B cell (primary cell): ENCODE data around the gene ANTKMT. TPM values are rescaled to one million over a fixed set of nuclear protein-coding genes. Genes with fewer than 3 reads are reported as not detected.

Experiments used
- ATAC-seq: fragments of 200-7000 bp; cut with Tn5 transposase; one replicate; pipeline ENCODE4 v1.10.0; 2021; ENCODE audit warnings: low read depth, mild to moderate bottlenecking, moderate number of reproducible peaks, moderate library complexity
- CTCF ChIA-PET: fragments of 350-600 bp; sonication (Branson Sonifier 250); formaldehyde crosslinking; loops from one replicate; lab custom pipeline; 2021; ENCODE audit warnings: antibody characterized with exemption, inconsistent platforms; lab: Charles Lee
- POLR2A ChIA-PET: fragments of 350-600 bp; sonication (Branson Sonifier 250); formaldehyde crosslinking; loops from one replicate; lab custom pipeline; 2021; ENCODE audit warnings: antibody characterized with exemption; lab: Charles Lee
- DNase-seq: peaks from one replicate; pipeline ENCODE4 v3.0.0; 2013
- H2AFZ ChIP-seq: 2 replicates; pipeline ENCODE4 v1.6.1; 2012; ENCODE audit warnings: mild to moderate bottlenecking, low read depth, low read length; ENCODE audit not compliant: insufficient read depth, poor library complexity, severe bottlenecking
- H3K27ac ChIP-seq, 2 donors: 1 replicate in 1 of 2; 2 replicates in 1 of 2; pipeline ENCODE4 v1.5.1; 2012 to 2013; ENCODE audit warnings: low read length in 2 of 2, mild to moderate bottlenecking in 2 of 2, moderate library complexity in 1 of 2
- H3K27me3 ChIP-seq, 4 experiments: fragments of 200-600 bp in 1 of 4; sonication (generic) in 1 of 4; replicated peaks in 1 of 4; 1 replicate in 2 of 4; 2 replicates in 2 of 4; pipeline versions ENCODE4 v1.6.1 to v1.7.0; 2013 to 2016; ENCODE audit warnings: low read length in 3 of 4, mild to moderate bottlenecking in 2 of 4, mixed read lengths in 1 of 4, moderate library complexity in 1 of 4; ENCODE audit not compliant: insufficient read depth in 4 of 4, control insufficient read depth in 3 of 4; ENCODE audit errors: control extremely low read depth in 1 of 4
- H3K36me3 ChIP-seq, 2 experiments: replicated peaks in 1 of 2; 1 replicate in 1 of 2; 2 replicates in 1 of 2; pipeline versions ENCODE4 v1.6.1 to v1.7.1; 2013; ENCODE audit warnings: low read length in 1 of 2; ENCODE audit not compliant: insufficient read depth in 2 of 2, control insufficient read depth in 1 of 2; ENCODE audit errors: control extremely low read depth in 1 of 2, extremely low read depth in 1 of 2
- H3K4me1 ChIP-seq, 2 donors: fragments of 200-600 bp in 1 of 2; sonication (generic) in 1 of 2; 1 replicate in 1 of 2; 2 replicates in 1 of 2; pipeline versions ENCODE4 v1.5.1 to v1.6.1; 2013 to 2017; ENCODE audit warnings: low read length in 2 of 2; ENCODE audit not compliant: control insufficient read depth in 2 of 2, insufficient read depth in 2 of 2
- H3K4me2 ChIP-seq: replicated peaks from 2 replicates; pipeline ENCODE3; 2012; ENCODE audit warnings: mild to moderate bottlenecking, low read depth, low read length; ENCODE audit not compliant: poor library complexity, severe bottlenecking
- H3K4me3 ChIP-seq, 5 experiments: fragments of 200-600 bp in 1 of 5; sonication (generic) in 1 of 5; 1 replicate in 3 of 5; 2 replicates in 2 of 5; pipeline versions ENCODE4 v1.5.1 to v1.7.0; 2011 to 2016; ENCODE audit warnings: low read length in 4 of 5, mild to moderate bottlenecking in 4 of 5, low read depth in 2 of 5, control low read depth in 1 of 5, moderate library complexity in 1 of 5; ENCODE audit not compliant: insufficient read depth in 1 of 5; ENCODE audit errors: control extremely low read depth in 1 of 5, extremely low read depth in 1 of 5
- H3K79me2 ChIP-seq: fragments of 200-600 bp; sonication (generic); one replicate; pipeline ENCODE4 v1.6.0; 2016; ENCODE audit warnings: low read length; ENCODE audit not compliant: control insufficient read depth, insufficient read depth
- H3K9ac ChIP-seq: fragments of 200-600 bp; sonication (generic); 2 replicates; pipeline ENCODE4 v1.6.1; 2017; ENCODE audit warnings: mild to moderate bottlenecking, low read length, moderate library complexity
- H3K9me3 ChIP-seq, 3 donors: one replicate each; pipeline versions ENCODE4 v1.6.1 to v1.7.1; 2013; ENCODE audit warnings: low read length in 2 of 3; ENCODE audit not compliant: control insufficient read depth in 2 of 3, insufficient read depth in 1 of 3; ENCODE audit errors: control extremely low read depth in 1 of 3
- H4K20me1 ChIP-seq: 2 replicates; pipeline ENCODE4 v1.6.0; 2012; ENCODE audit warnings: mild to moderate bottlenecking, low read length; ENCODE audit not compliant: insufficient read depth, control insufficient read depth, poor library complexity, severe bottlenecking
- H3K27ac Mint-ChIP-seq: one replicate; pipeline ENCODE4 v1.8.0; 2021; ENCODE audit warnings: mixed read lengths
- H3K27me3 Mint-ChIP-seq: one replicate; pipeline ENCODE4 v1.8.0; 2021; ENCODE audit warnings: mixed read lengths
- H3K4me1 Mint-ChIP-seq: one replicate; pipeline ENCODE4 v1.8.0; 2021; ENCODE audit warnings: mixed read lengths
- H3K4me3 Mint-ChIP-seq: one replicate; pipeline ENCODE4 v1.8.0; 2021; ENCODE audit warnings: mixed read lengths
- H3K9me3 Mint-ChIP-seq: one replicate; pipeline ENCODE4 v1.8.0; 2022; ENCODE audit warnings: mixed read lengths; ENCODE audit not compliant: insufficient read depth
- EZH2 ChIP-seq: IDR thresholded peaks from 2 replicates; pipeline ENCODE4 v1.6.1; 2012; ENCODE audit warnings: borderline replicate concordance, low read depth, mild to moderate bottlenecking, moderate library complexity, low read length; ENCODE audit not compliant: insufficient read depth, poor library complexity, severe bottlenecking
- WGBS: methylation state at CpG from one replicate; pipeline ENCODE4 v1.1.5; 2013; ENCODE audit warnings: missing lambda C conversion rate; ENCODE audit not compliant: insufficient coverage; 5-methylcytosine and 5-hydroxymethylcytosine counted together
- intact Hi-C: fragments of 100-400 bp; cut with micrococcal nuclease; formaldehyde crosslinking; loops from one replicate; pipeline ENCODE4 v1.10.0; 2022
- polyA plus RNA-seq: library from polyadenylated mRNA; depleted of rRNA; stranded (reverse); fragments of >200 nt; gene quantifications from 2 replicates; pipeline ENCODE4 v1.2.3, GENCODE V29; 2012
- total RNA-seq, 2 donors: library from RNA; stranded (reverse); fragments of 120-200 nt in 1 of 2; gene quantifications; 1 replicate in 1 of 2; 2 replicates in 1 of 2; pipeline versions ENCODE4 v1.2.3 to v1.2.4, GENCODE V29; 2013 to 2022
- TF ChIP-seq, protein P1 (sequence below): fragments of 200-600 bp; IDR thresholded peaks from one replicate; pipeline ENCODE4 v1.8.0; 2022; ENCODE audit warnings: antibody characterized with exemption, mild to moderate bottlenecking

Gene ANTKMT
- total and polyA plus RNA-seq, 2 donors (not counting 1 experiment from before 2014, with no cell fraction given): 41.0 to 54.1 TPM

DNA sequence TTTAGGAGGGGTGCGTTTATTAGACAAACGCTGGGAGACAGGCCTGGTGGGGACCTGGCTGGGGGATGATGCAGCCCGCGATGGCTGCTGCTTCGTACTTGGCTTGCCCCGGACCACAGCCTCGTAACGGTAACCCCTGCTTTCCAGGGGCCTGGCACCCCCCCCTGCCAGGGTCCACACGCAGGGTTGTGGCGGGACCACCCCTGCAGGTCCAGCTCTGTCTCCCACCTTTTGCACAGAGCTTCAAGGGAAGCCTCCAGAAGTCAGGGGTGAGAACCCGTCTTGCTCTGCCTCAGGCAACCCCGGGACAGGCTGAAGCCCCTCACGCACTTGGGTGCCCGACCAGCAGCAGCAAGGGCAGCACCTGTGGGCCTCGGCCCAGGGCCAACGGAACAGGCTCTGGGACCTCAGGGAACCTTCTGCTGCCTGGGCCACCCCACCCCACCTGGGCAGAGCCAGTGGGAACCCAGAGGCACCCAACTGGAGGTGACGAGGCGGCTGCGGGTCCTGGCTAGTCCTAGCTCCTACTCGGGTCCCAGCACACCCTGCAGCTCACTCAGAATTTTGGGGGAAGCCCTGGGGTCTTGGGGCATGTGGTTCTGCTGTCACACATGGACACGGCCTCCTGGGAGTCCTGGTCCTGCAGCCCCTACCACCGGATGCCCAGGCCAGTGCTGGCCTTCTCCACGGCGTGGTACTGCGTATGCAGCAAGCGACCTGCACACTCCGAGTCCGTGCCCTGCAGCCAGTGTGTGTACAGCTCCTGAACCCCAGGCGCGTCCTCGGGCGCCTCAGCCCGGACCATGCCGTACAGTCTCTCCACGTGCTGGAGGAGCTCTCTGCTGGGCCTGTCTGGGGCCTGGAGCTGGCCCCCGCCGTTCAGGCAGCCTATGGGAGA, 9.1 kb downstream of the ANTKMT start:
- intact Hi-C loops: loop anchor here (5.0 kb wide), 1 partner anchor 882 kb away; the partner anchor contains the start of genes CRAMP1 and IFT140
- no peak for ATAC-seq
- TF ChIP-seq EZH2: no peak
- TF ChIP-seq, protein P1, sequence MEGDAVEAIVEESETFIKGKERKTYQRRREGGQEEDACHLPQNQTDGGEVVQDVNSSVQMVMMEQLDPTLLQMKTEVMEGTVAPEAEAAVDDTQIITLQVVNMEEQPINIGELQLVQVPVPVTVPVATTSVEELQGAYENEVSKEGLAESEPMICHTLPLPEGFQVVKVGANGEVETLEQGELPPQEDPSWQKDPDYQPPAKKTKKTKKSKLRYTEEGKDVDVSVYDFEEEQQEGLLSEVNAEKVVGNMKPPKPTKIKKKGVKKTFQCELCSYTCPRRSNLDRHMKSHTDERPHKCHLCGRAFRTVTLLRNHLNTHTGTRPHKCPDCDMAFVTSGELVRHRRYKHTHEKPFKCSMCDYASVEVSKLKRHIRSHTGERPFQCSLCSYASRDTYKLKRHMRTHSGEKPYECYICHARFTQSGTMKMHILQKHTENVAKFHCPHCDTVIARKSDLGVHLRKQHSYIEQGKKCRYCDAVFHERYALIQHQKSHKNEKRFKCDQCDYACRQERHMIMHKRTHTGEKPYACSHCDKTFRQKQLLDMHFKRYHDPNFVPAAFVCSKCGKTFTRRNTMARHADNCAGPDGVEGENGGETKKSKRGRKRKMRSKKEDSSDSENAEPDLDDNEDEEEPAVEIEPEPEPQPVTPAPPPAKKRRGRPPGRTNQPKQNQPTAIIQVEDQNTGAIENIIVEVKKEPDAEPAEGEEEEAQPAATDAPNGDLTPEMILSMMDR: no peak
- no peaks in the 10 kb centered on the region for H3K27me3 ChIP-seq
- H3K9me3 ChIP-seq: no peaks in the 10 kb centered on the region
- DNase-seq: no peak
- no peaks in the 10 kb centered on the region for H3K9me3 Mint-ChIP-seq
- WGBS: 94% methylated on average over 37 of the region's 37 CpGs
- H3K4me2 ChIP-seq: no peak overlapping the region
- H2AFZ ChIP-seq: no peak overlapping the region
- no peaks in the 10 kb centered on the region for H3K79me2 ChIP-seq
- H3K27me3 Mint-ChIP-seq: no peaks in the 10 kb centered on the region
- POLR2A ChIA-PET: no interaction called here
- H3K9ac ChIP-seq: no peak overlapping the region
- CTCF ChIA-PET: interaction anchor here (0.5 to 1.2 kb wide), 2 partner anchors 12 to 18 kb away, joined by 3 to 4 read pairs; no protein-coding TSS in a partner anchor
- H3K4me1 Mint-ChIP-seq: peaks cover 16% of the 10 kb centered on the region
- H3K36me3 ChIP-seq: peaks cover 0 to 32% of the 10 kb centered on the region in 2 experiments
- no peak overlapping the region for H3K27ac ChIP-seq
- H3K4me1 ChIP-seq: peaks cover 10 to 28% of the 10 kb centered on the region in 2 donors
- H3K27ac Mint-ChIP-seq: peak overlapping the region; percentile 10
- peaks cover 14% of the 10 kb centered on the region for H4K20me1 ChIP-seq
- H3K4me3 ChIP-seq: no peak overlapping the region
- H3K4me3 Mint-ChIP-seq: peak overlapping the region; percentile 19
